CD4-positive, alpha-beta T cell (primary cell): ENCODE results near the gene SLC34A1. TPM values are rescaled to one million over a fixed set of nuclear protein-coding genes. Genes with fewer than 3 reads are reported as not detected.

Experiments used
- ATAC-seq: fragments of 200-7000 bp; cut with Tn5 transposase; one replicate; pipeline ENCODE4 v1.10.0; 2022; ENCODE audit warnings: mild to moderate bottlenecking; ENCODE audit not compliant: poor library complexity
- CTCF ChIA-PET: fragments of 350-600 bp; sonication (Branson Sonifier 250); formaldehyde crosslinking; loops from one replicate; lab custom pipeline; 2021; ENCODE audit warnings: antibody characterized with exemption, inconsistent platforms; lab: Charles Lee
- POLR2A ChIA-PET: fragments of 350-600 bp; sonication (Branson Sonifier 250); formaldehyde crosslinking; loops from one replicate; lab custom pipeline; 2021; ENCODE audit warnings: antibody characterized with exemption, inconsistent platforms; lab: Charles Lee
- DNase-seq, 14 experiments: peaks; one replicate each; pipeline ENCODE4 v3.0.0-alpha.2; 2013 to 2020; ENCODE audit warnings: mixed read lengths in 2 of 14
- H3K27ac ChIP-seq, 2 donors: one replicate each; pipeline versions ENCODE4 v1.5.1 to v1.7.0; 2013; ENCODE audit warnings: low read length in 2 of 2, low read depth in 1 of 2, mild to moderate bottlenecking in 1 of 2
- H3K27me3 ChIP-seq, 2 experiments: 1 replicate in 1 of 2; 2 replicates in 1 of 2; pipeline versions ENCODE4 v1.6.1 to v1.7.0; 2013; ENCODE audit warnings: low read length in 2 of 2, control low read depth in 1 of 2, mild to moderate bottlenecking in 1 of 2, moderate library complexity in 1 of 2; ENCODE audit not compliant: insufficient read depth in 2 of 2, control insufficient read depth in 1 of 2
- H3K36me3 ChIP-seq: one replicate; pipeline ENCODE4 v1.6.1; 2013; ENCODE audit warnings: low read length, control low read depth; ENCODE audit not compliant: insufficient read depth
- H3K4me1 ChIP-seq: one replicate; pipeline ENCODE4 v1.6.1; 2013; ENCODE audit warnings: low read length, control low read depth; ENCODE audit not compliant: insufficient read depth
- H3K4me3 ChIP-seq: one replicate; pipeline ENCODE4 v1.5.1; 2013; ENCODE audit warnings: mild to moderate bottlenecking, low read length, moderate library complexity
- H3K9me3 ChIP-seq, 2 experiments: 1 replicate in 1 of 2; 2 replicates in 1 of 2; pipeline versions ENCODE4 v1.6.1 to v1.7.0; 2013; ENCODE audit warnings: low read length in 2 of 2, mild to moderate bottlenecking in 2 of 2, control low read depth in 1 of 2, moderate library complexity in 1 of 2; ENCODE audit not compliant: control insufficient read depth in 1 of 2, insufficient read depth in 1 of 2
- H3K27ac Mint-ChIP-seq: one replicate; pipeline ENCODE4 v1.8.0; 2020; ENCODE audit warnings: mixed read lengths
- H3K27me3 Mint-ChIP-seq: one replicate; pipeline ENCODE4 v1.8.0; 2021; ENCODE audit warnings: mixed read lengths
- H3K36me3 Mint-ChIP-seq: one replicate; pipeline ENCODE4 v1.8.0; 2021; ENCODE audit warnings: low read depth, mixed read lengths
- H3K4me1 Mint-ChIP-seq: one replicate; pipeline ENCODE4 v1.8.0; 2021; ENCODE audit warnings: low read depth, mixed read lengths
- H3K4me3 Mint-ChIP-seq: one replicate; pipeline ENCODE4 v1.8.0; 2020; ENCODE audit warnings: mild to moderate bottlenecking, mixed read lengths
- H3K9me3 Mint-ChIP-seq: one replicate; pipeline ENCODE4 v1.8.0; 2020; ENCODE audit warnings: mixed read lengths
- intact Hi-C, 2 experiments: fragments of 100-400 bp; cut with DNase I in 1 of 2; cut with micrococcal nuclease in 1 of 2; formaldehyde crosslinking; loops; one replicate each; pipeline versions ENCODE4 v1.15.1 to v1.9.0; 2023 to 2025; cut with DNase I, micrococcal nuclease
- total RNA-seq, 174 experiments: library from RNA in 2 of 174; stranded (reverse) in 2 of 174; gene quantifications; one replicate each; pipeline ENCODE4 v1.2.3 and lab custom pipeline; 2021 to 2026
- TF ChIP-seq, protein P1 (sequence below): fragments of 200-600 bp; IDR thresholded peaks from one replicate; pipeline ENCODE4 v1.8.0; 2022; ENCODE audit warnings: antibody characterized with exemption, mild to moderate bottlenecking

Gene SLC34A1
- total RNA-seq, 2 experiments from 2014 or later: not detected

DNA sequence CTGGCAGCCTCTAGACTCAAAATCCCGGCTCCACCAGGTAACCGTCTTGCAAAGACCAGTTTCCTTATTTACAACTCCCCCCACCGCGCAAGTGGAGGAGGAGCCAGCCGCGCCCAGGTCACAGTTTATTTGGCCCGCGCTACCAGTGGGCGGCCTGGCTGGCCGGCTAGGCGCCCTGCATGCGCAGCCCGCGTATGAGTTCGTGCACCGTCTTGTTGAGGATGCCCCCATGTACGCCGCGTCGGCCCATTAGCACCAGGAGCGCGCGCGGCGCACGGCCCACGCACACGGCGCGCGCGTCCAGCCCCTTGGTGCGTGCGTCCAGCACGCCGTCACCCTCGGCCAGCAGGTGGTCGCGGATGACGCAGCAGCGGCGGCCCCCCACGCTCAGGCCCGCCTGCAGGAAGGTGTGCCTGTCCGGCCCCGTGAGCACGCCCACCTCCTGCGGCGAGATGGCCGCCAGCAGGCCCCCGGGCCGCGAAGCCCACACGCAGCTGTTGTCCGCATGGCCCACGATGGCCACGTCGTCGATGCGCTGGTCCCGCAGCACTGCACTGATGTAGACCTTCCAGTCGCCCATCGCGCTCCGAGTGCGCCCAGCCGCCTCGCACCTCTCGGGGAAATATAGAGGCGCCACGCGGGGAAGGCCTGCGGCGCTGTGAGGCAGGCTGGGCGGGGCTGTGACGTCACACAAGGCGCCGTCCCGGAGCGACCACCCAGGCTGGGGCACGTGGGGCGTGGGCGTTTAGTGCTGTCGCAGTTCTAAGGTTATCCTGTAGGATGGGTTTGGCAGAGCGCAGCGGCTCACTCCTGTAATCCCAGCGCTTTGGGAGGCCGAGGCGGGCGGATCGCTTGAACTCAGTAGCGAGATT, 16.0 kb downstream of the SLC34A1 start, which contains the start of gene PFN3:
PFN3 (minus strand) TSS at position 665 of the 872 bp plus-strand sequence; CDS start at position 580, 85 bp downstream.
- ATAC-seq (no peak), DNase-seq (peak in 1 of 14 experiments; percentile 35)
- H3K9me3 Mint-ChIP-seq: no peaks in the 10 kb centered on the region
- no peaks in the 10 kb centered on the region for H3K27me3 Mint-ChIP-seq
- Histone ChIP-seq H3K4me3 (no peak within 1 kb of the TSS), H3K27ac (no peak within 1 kb of the TSS), H3K4me1 (peaks cover 32% of the 10 kb centered on the region), H3K36me3 (no peaks in the 10 kb centered on the region), H3K9me3 (no peaks in the 10 kb centered on the region), H3K27me3 (peaks cover 0 to 2% of the 10 kb centered on the region in 2 experiments)
- no peaks in the 10 kb centered on the region for H3K36me3 Mint-ChIP-seq
- TF ChIP-seq, protein P1, sequence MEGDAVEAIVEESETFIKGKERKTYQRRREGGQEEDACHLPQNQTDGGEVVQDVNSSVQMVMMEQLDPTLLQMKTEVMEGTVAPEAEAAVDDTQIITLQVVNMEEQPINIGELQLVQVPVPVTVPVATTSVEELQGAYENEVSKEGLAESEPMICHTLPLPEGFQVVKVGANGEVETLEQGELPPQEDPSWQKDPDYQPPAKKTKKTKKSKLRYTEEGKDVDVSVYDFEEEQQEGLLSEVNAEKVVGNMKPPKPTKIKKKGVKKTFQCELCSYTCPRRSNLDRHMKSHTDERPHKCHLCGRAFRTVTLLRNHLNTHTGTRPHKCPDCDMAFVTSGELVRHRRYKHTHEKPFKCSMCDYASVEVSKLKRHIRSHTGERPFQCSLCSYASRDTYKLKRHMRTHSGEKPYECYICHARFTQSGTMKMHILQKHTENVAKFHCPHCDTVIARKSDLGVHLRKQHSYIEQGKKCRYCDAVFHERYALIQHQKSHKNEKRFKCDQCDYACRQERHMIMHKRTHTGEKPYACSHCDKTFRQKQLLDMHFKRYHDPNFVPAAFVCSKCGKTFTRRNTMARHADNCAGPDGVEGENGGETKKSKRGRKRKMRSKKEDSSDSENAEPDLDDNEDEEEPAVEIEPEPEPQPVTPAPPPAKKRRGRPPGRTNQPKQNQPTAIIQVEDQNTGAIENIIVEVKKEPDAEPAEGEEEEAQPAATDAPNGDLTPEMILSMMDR: no peak
- intact Hi-C loops: loop anchor here in 1 of 2 experiments (10.0 kb wide), 1 partner anchor 665 kb away; no protein-coding TSS in a partner anchor
- POLR2A ChIA-PET: interaction anchor here (11.0 kb wide), 1 partner anchor 49 kb away, joined by 435 read pairs; the partner anchor contains the start of gene PRR7
- peaks cover 23% of the 10 kb centered on the region for H3K4me1 Mint-ChIP-seq
- CTCF ChIA-PET: interaction anchor here (9.7 kb wide), 1 partner anchor 51 kb away, joined by 352 read pairs; the partner anchor contains the start of gene PRR7
- H3K27ac Mint-ChIP-seq: no peak within 1 kb of the TSS
- H3K4me3 Mint-ChIP-seq: no peak within 1 kb of the TSS

GRCh38 chr5:177402271-177403043, 18.2 kb downstream of the SLC34A1 start:
- Histone ChIP-seq H3K27ac (no peak overlapping the region), H3K4me3 (peak overlapping the region; percentile 59), H3K27me3 (peaks cover 0 to 2% of the 10 kb centered on the region in 2 experiments), H3K4me1 (peaks cover 41% of the 10 kb centered on the region), H3K9me3 (no peaks in the 10 kb centered on the region), H3K36me3 (no peaks in the 10 kb centered on the region)
- peak; percentile 52 to 89 (median 70) for DNase-seq
- TF ChIP-seq, protein P1: peak; percentile 61
- H3K9me3 Mint-ChIP-seq: no peaks in the 10 kb centered on the region
- peak overlapping the region; percentile 72 for H3K27ac Mint-ChIP-seq
- POLR2A ChIA-PET: interaction anchor here (0.9 to 11.0 kb wide), 19 partner anchors 12 to 95 kb away, joined by 3 to 435 read pairs (median 5); partner anchors contain the start of genes GRK6, LMAN2, PDLIM7 and PRR7
- H3K27me3 Mint-ChIP-seq: no peaks in the 10 kb centered on the region
- peaks cover 23% of the 10 kb centered on the region for H3K4me1 Mint-ChIP-seq
- H3K36me3 Mint-ChIP-seq: no peaks in the 10 kb centered on the region
- peak; percentile 68 for ATAC-seq
- H3K4me3 Mint-ChIP-seq: peak overlapping the region; percentile 87
- intact Hi-C loops: loop anchor here (1.0 to 2.0 kb wide), 3 partner anchors 12 to 54 kb away; no protein-coding TSS in a partner anchor
- CTCF ChIA-PET: interaction anchor here (0.6 to 9.7 kb wide), 21 partner anchors 8 to 730 kb away, joined by 3 to 352 read pairs (median 11); partner anchors contain the start of genes GRK6, LMAN2, PRR7 and RGS14
